Heart left ventricle (tissue), 13 donors: Measurements from ENCODE around the gene LCLAT1.
"Not testable (repeated sequence)": the region's sequence is repeated elsewhere in the genome, so short reads cannot be mapped to it uniquely, and the experiment has no call there.

Experiments
- CTCF ChIP-seq, 12 donors: fragments of 200-600 bp; sonication (generic) in 4 of 12; IDR thresholded peaks; one replicate each; pipeline versions ENCODE4 v1.5.0 to v1.8.0; 2018 to 2022; ENCODE audit warnings: antibody characterized with exemption in 12 of 12, mild to moderate bottlenecking in 5 of 12
- POLR2A ChIP-seq, 2 donors: fragments of 450-650 bp; IDR thresholded peaks; one replicate each; pipeline ENCODE4 v1.6.1; 2017; ENCODE audit warnings: antibody characterized with exemption in 2 of 2, mild to moderate bottlenecking in 2 of 2, moderate library complexity in 2 of 2
- donor health status: ischemic (EF 13 %, LVEDD 7.1; RV severe dilation, severe dysfunction).
- donor health status: DM: no; HTN: yes; CAD: no.
- donor health status: DM: no; HTN: no; CAD: no.
- donor health status: ischemic (EF 25% LVEDD 6.9; RV normal size, moderate dysfunction).
- donor health status: ischemic (EF 25% LVEDD 5.7; RV mildly dilated, moderate dysfunction).
- donor health status: ischemic (EF 35%, LVEDD 5.7; RV mildly dilated, moderate dysfunction).
- donor health status: nonischemic (EF 11% LVEDD 7.7; RV severe dilation, severe dysfunction).
- donor health status: DM: yes; HTN: yes; CAD: no.
- donor health status: PGD.
- donor health status: ischemic (EF 29% LVEDD 5.4; RV normal size, mild dysfunction).
- donor health status: nonischemic (EF 23%, LVEDD 6.1; RV moderate dilation, normal function).

- not testable (repeated sequence) for TF ChIP-seq CTCF, POLR2A (IDR thresholded peaks at IDR 0.05)
Measured at GRCh38 chr2:30495896-30496295, 48.9 kb downstream of the LCLAT1 start.
